PC-3 (cell line): ENCODE measurements around the gene SCOC.

Experiments used
- EZH2 ChIP-seq: fragments of 300-600 bp; sonication (generic); IDR thresholded peaks from one replicate; pipeline ENCODE4 v1.6.1; 2017; ENCODE audit warnings: antibody characterized with exemption, mild to moderate bottlenecking, low read length; ENCODE audit not compliant: unreplicated experiment
- EZH2phosphoT487 ChIP-seq: fragments of 300-600 bp; sonication (generic); IDR thresholded peaks from 2 replicates; pipeline ENCODE4 v1.6.1; 2018; ENCODE audit warnings: mild to moderate bottlenecking, antibody characterized with exemption, low read length, borderline replicate concordance
- TF ChIP-seq, protein P1 (sequence below): fragments of 300-600 bp; sonication (generic); conservative IDR thresholded peaks from 2 replicates; pipeline ENCODE4 v1.5.1; 2017; ENCODE audit warnings: antibody characterized with exemption, low read depth, mild to moderate bottlenecking, low read length

DNA sequence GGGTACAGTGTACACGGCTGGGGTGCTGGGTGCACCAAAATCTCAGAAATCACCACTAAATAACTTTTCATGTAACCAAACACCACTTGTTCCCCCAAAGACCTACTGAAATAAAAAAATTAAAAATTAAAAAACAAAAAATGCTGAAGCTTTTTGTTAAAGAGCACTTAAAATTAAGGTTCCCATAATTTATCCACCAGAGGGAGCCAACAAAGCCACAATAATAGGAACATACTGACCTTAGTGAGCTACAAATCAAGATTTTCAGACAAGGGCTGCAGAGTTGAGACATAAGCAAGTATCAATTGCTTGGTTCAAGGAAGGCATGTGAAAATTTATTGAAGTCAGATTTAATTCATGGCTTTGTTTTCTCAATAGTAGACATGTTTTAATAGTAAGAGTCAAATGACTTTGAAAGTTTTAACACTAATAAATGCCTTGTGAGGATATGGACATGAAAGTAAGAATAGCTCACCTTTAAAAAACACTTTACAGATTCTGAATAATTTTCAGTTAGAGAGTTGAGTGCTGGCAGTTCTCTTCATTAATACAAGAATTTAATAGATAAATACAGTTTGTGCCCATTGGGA is 43.0 kb upstream of the SCOC start:
- TF ChIP-seq EZH2, result no peak
- TF ChIP-seq, protein P1, sequence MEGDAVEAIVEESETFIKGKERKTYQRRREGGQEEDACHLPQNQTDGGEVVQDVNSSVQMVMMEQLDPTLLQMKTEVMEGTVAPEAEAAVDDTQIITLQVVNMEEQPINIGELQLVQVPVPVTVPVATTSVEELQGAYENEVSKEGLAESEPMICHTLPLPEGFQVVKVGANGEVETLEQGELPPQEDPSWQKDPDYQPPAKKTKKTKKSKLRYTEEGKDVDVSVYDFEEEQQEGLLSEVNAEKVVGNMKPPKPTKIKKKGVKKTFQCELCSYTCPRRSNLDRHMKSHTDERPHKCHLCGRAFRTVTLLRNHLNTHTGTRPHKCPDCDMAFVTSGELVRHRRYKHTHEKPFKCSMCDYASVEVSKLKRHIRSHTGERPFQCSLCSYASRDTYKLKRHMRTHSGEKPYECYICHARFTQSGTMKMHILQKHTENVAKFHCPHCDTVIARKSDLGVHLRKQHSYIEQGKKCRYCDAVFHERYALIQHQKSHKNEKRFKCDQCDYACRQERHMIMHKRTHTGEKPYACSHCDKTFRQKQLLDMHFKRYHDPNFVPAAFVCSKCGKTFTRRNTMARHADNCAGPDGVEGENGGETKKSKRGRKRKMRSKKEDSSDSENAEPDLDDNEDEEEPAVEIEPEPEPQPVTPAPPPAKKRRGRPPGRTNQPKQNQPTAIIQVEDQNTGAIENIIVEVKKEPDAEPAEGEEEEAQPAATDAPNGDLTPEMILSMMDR, result peak; percentile 60
- no peak for TF ChIP-seq EZH2phosphoT487
